NCI-H524 treated with DMSO at 0.1 percent for 48 hours (cell line): ENCODE results near the gene MBD6.
A peak's percentile ranks its signal among the peaks of the same experiment; 100 is the strongest.
"Not testable (repeated sequence)": the region's sequence is repeated elsewhere in the genome, so short reads cannot be mapped to it uniquely, and the experiment has no call there.

Experiments used
- DNase-seq: peaks from one replicate; lab custom pipeline; 2025; lab: John Stamatoyannopoulos, UW

The MBD6 gene

GRCh38 chr12:57515408-57515933 lies 7.2 kb upstream of the MBD6 start:
- no peak for DNase-seq

GRCh38 chr12:57515934-57516541 lies 6.6 kb upstream of the MBD6 start:
- DNase-seq, result no peak

GRCh38 chr12:57516617-57517153 lies 5.9 kb upstream of the MBD6 start:
- no peak for DNase-seq

- no peak for DNase-seq
These were observed 5.4 kb upstream of the MBD6 start for GRCh38 chr12:57517187-57517586.

GRCh38 chr12:57517718-57518117 lies 4.9 kb upstream of the MBD6 start:
- not testable (repeated sequence) for DNase-seq

- DNase-seq, result no peak
These were observed 4.3 kb upstream of the MBD6 start for GRCh38 chr12:57518176-57518919.

- DNase-seq, result no peak
These were observed 3.5 kb upstream of the MBD6 start for GRCh38 chr12:57518920-57519795.

- no peak for DNase-seq
These were observed 2.9 kb upstream of the MBD6 start for GRCh38 chr12:57519796-57520052.

- peak; percentile 91 for DNase-seq
These were observed 2.4 kb upstream of the MBD6 start, which contains the start of gene DDIT3 for GRCh38 chr12:57520053-57520818. Gene DDIT3, minus strand, starts transcription at chr12:57520514. Its CDS starts 3,108 bp downstream, at chr12:57517406.

GRCh38 chr12:57521525-57522010 lies 1.1 kb upstream of the MBD6 start:
- peak; percentile 50 for DNase-seq

- DNase-seq, result no peak
These were observed 472 bp downstream of the MBD6 start for GRCh38 chr12:57522887-57523705.

- no peak for DNase-seq
These were observed 1.3 kb downstream of the MBD6 start for GRCh38 chr12:57523706-57524614.

- DNase-seq, result no peak
These were observed 2.4 kb downstream of the MBD6 start for GRCh38 chr12:57524814-57525614.

- no peak for DNase-seq
These were observed 3.2 kb downstream of the MBD6 start for GRCh38 chr12:57525615-57526383.

GRCh38 chr12:57526477-57527126 lies 4.0 kb downstream of the MBD6 start:
- no peak for DNase-seq

GRCh38 chr12:57527184-57527583 lies 4.6 kb downstream of the MBD6 start:
- no peak for DNase-seq

- DNase-seq, result no peak
These were observed 5.6 kb downstream of the MBD6 start for GRCh38 chr12:57528176-57528575.
